Thoracic aorta (tissue), 2 donors: ENCODE measurements around the gene TOR1B. TPM values are rescaled to one million over a fixed set of nuclear protein-coding genes. Genes with fewer than 3 reads are reported as not detected.

Experiments used
- ATAC-seq: fragments of 150-250 bp; one replicate; pipeline ENCODE4 v1.8.0; 2017; ENCODE audit warnings: low read depth; ENCODE audit not compliant: insufficient number of reproducible peaks, low FRiP score
- DNase-seq: peaks from one replicate; pipeline ENCODE4 v3.0.0-alpha.2; 2020; ENCODE audit warnings: low spot score
- H3K27ac ChIP-seq, 2 donors: fragments of 200-600 bp; sonication (generic); 1 replicate in 1 of 2; 2 replicates in 1 of 2; pipeline ENCODE4 v1.5.1; 2016; ENCODE audit warnings: mild to moderate bottlenecking in 2 of 2, moderate library complexity in 2 of 2
- H3K27me3 ChIP-seq: fragments of 200-600 bp; sonication (generic); replicated peaks from 2 replicates; pipeline ENCODE4 v1.6.0; 2016; ENCODE audit warnings: mild to moderate bottlenecking; ENCODE audit not compliant: insufficient read depth
- H3K36me3 ChIP-seq: fragments of 200-600 bp; sonication (generic); one replicate; pipeline ENCODE4 v1.5.1; 2016
- H3K4me1 ChIP-seq, 2 donors: fragments of 200-600 bp; sonication (generic); 1 replicate in 1 of 2; 2 replicates in 1 of 2; pipeline versions ENCODE4 v1.5.1 to v1.6.0; 2016; ENCODE audit warnings: low read depth in 2 of 2, mild to moderate bottlenecking in 1 of 2; ENCODE audit not compliant: control insufficient read depth in 1 of 2
- H3K4me3 ChIP-seq: fragments of 200-600 bp; sonication (generic); 2 replicates; pipeline ENCODE4 v1.5.1; 2016; ENCODE audit warnings: mild to moderate bottlenecking
- H3K9me3 ChIP-seq: fragments of 200-600 bp; sonication (generic); 2 replicates; pipeline ENCODE4 v1.5.1; 2016
- total RNA-seq, 2 donors: library from RNA; depleted of rRNA; stranded (reverse); fragments of >200 nt; gene quantifications; one replicate each; pipeline versions ENCODE4 v1.1.0 to v1.2.3, GENCODE V29; 2016
- TF ChIP-seq, protein P1 (sequence below): fragments of 200-600 bp; sonication (generic); IDR thresholded peaks from one replicate; pipeline ENCODE4 v1.5.1; 2019; ENCODE audit warnings: antibody characterized with exemption

TOR1B gene
- total RNA-seq, 2 donors from 2014 or later: 28.4 to 33.4 TPM

DNA sequence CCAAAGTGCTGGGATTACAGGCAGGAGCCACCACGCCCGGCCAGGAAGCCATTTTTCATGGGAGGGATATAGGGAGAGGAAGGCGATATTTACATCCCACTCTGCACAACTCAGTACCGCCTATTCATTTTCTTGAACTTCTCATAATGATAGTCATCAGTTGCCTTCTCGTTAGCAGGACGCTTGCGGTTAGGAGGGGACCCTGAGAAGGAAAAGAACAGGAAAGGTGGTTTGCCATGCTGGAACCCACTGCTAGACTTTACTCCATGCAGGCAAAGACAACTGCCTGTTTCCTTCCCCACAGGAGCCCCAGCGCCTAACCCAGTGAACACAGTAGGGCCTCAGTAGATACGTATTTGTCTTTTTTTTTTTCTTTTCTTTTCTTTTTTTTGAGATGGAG lies 25.1 kb downstream of the TOR1B start:
- DNase-seq: no peak
- no peak for ATAC-seq
- peaks cover 48% of the 10 kb centered on the region for H3K36me3 ChIP-seq
- TF ChIP-seq, protein P1, sequence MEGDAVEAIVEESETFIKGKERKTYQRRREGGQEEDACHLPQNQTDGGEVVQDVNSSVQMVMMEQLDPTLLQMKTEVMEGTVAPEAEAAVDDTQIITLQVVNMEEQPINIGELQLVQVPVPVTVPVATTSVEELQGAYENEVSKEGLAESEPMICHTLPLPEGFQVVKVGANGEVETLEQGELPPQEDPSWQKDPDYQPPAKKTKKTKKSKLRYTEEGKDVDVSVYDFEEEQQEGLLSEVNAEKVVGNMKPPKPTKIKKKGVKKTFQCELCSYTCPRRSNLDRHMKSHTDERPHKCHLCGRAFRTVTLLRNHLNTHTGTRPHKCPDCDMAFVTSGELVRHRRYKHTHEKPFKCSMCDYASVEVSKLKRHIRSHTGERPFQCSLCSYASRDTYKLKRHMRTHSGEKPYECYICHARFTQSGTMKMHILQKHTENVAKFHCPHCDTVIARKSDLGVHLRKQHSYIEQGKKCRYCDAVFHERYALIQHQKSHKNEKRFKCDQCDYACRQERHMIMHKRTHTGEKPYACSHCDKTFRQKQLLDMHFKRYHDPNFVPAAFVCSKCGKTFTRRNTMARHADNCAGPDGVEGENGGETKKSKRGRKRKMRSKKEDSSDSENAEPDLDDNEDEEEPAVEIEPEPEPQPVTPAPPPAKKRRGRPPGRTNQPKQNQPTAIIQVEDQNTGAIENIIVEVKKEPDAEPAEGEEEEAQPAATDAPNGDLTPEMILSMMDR: no peak
- no peaks in the 10 kb centered on the region for H3K27me3 ChIP-seq
- no peak overlapping the region for H3K4me3 ChIP-seq
- H3K4me1 ChIP-seq: peaks cover under 1 to 1% of the 10 kb centered on the region in 2 donors
- H3K27ac ChIP-seq: no peak overlapping the region
- H3K9me3 ChIP-seq: no peaks in the 10 kb centered on the region

DNA sequence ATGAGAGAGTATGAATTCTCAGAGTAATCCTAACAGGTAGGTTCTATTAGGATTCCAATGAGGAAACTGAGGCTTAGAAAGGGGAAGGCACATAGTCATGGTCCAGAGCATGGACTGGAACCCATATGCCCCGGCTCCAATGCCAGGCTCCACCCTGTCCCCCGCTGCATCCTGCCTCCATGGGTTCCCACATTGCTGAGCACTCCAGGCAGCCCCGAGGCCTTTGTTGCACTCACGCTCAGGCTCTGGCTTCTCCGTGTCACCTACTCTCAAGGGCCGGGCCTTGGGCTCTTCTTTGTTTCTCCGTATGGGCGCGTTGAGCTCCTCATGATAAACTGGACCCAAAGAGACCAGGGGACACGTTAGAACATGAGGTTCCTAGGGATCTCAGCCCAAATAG lies 26.0 kb downstream of the TOR1B start:
- Histone ChIP-seq H3K27ac (no peak overlapping the region), H3K9me3 (no peaks in the 10 kb centered on the region), H3K4me3 (no peak overlapping the region), H3K4me1 (peaks cover 2 to 6% of the 10 kb centered on the region in 2 donors), H3K36me3 (peaks cover 48% of the 10 kb centered on the region), H3K27me3 (no peaks in the 10 kb centered on the region)
- TF ChIP-seq, protein P1: no peak
- no peak for DNase-seq
- no peak for ATAC-seq

DNA sequence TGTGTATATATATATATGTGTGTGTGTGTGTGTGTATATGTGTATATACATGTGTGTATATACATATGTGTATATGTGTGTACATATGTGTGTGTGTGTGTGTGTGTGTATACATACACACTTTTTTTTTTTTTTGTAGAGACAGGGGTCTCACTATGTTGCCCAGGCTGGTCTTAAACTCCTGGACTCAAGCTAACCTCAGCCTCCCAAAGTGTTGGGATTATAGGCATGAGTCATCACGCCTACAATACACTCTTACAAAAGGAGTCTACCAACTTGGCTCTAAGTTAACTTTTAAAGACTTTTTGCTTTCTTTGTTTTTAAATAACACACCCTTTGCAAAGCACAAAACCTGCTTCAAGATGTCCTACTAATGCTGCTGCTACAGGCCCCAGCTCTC lies 30.0 kb downstream of the TOR1B start:
- no peak overlapping the region for H3K27ac ChIP-seq
- no peaks in the 10 kb centered on the region for H3K9me3 ChIP-seq
- peaks cover 40% of the 10 kb centered on the region for H3K36me3 ChIP-seq
- peaks cover 21 to 32% of the 10 kb centered on the region in 2 donors for H3K4me1 ChIP-seq
- TF ChIP-seq, protein P1: no peak
- ATAC-seq (no peak), DNase-seq (no peak)
- no peak overlapping the region for H3K4me3 ChIP-seq
- H3K27me3 ChIP-seq: no peaks in the 10 kb centered on the region

DNA sequence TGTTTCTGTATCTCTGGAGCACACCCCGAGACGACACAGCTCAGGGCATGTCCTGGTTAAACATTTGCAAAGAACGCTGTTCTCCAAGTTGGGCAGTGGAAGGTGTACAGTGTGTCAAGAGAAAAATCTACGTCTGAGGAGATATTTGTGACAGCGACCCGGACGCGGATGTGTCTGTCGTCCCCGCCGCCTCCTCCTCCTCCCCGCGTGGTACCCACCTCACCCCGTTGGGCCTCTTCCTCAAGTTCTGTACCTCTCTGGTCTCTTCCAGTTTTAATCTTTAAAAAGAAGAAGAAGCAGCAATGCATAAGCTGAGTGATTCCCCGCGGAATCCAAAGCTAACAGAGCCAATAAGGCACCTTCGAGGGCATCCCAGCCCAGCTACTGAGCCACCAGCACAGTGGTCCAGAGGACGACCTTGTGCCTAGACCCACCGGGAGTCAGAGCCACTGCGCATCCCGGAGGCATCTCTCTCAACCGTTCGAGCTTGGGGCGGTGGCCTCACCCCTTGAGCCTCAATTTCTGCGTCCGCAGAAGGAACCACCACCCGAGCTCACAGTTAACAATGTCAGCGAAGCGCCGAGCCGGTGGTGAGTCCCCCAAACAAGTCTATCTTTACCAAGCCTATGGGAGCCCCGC lies 31.6 kb downstream of the TOR1B start:
- Histone ChIP-seq H3K4me3 (peak overlapping the region; percentile 86), H3K9me3 (no peaks in the 10 kb centered on the region), H3K4me1 (peaks cover 29 to 48% of the 10 kb centered on the region in 2 donors), H3K36me3 (peaks cover 24% of the 10 kb centered on the region), H3K27me3 (no peaks in the 10 kb centered on the region), H3K27ac (peak overlapping the region; percentile 92 to 95)
- ATAC-seq: no peak
- TF ChIP-seq, protein P1: no peak
- DNase-seq: no peak

GRCh38 chr9:129835128-129835859 lies 32.3 kb downstream of the TOR1B start, which contains the start of the genes C9orf78 and USP20:
TSS of gene C9orf78 (minus strand) at chr9:129835275. CDS start at chr9:129835221, 54 bp downstream.
TSS of gene USP20 (plus strand) at chr9:129835458. CDS start at chr9:129852556, 17,098 bp downstream.
- ATAC-seq (peak; percentile 93), DNase-seq (peak; percentile 83)
- H3K9me3 ChIP-seq: no peaks in the 10 kb centered on the region
- peak within 1 kb of the TSS; percentile 92 to 95 for H3K27ac ChIP-seq
- peak within 1 kb of the TSS; percentile 86 for H3K4me3 ChIP-seq
- TF ChIP-seq, protein P1: no peak
- peaks cover 17% of the 10 kb centered on the region for H3K36me3 ChIP-seq
- no peaks in the 10 kb centered on the region for H3K27me3 ChIP-seq
- H3K4me1 ChIP-seq: peaks cover 32 to 54% of the 10 kb centered on the region in 2 donors
